HepG2 (cell line): ENCODE measurements around the gene UNKL. TPM values are rescaled to one million over a fixed set of nuclear protein-coding genes. Genes with fewer than 3 reads are reported as not detected.

Experiments
- AGO1 ChIP-seq: fragments of 200-400 bp; formaldehyde crosslinking; IDR thresholded peaks from 2 replicates; pipeline ENCODE4 v1.6.1; 2017; ENCODE audit warnings: mild to moderate bottlenecking, low read depth, low read length, moderate library complexity; ENCODE audit not compliant: poor library complexity, severe bottlenecking
- DZIP1 ChIP-seq: sonication (generic); formaldehyde crosslinking; IDR thresholded peaks from 2 replicates; pipeline ENCODE4 v1.5.0; 2020; ENCODE audit warnings: mild to moderate bottlenecking, missing genetic modification reagents
- EEA1 ChIP-seq: sonication (generic); formaldehyde crosslinking; IDR thresholded peaks from 2 replicates; pipeline ENCODE4 v1.5.1; 2020; ENCODE audit warnings: mild to moderate bottlenecking, missing genetic modification reagents, borderline replicate concordance
- FOXP1 ChIP-seq, 2 experiments: fragments of 450-650 bp in 1 of 2; IDR thresholded peaks; 2 replicates each; pipeline ENCODE4 v1.6.1; 2017 to 2018; ENCODE audit warnings: antibody characterized with exemption in 1 of 2
- MED8 ChIP-seq: sonication (generic); formaldehyde crosslinking; IDR thresholded peaks from 2 replicates; pipeline ENCODE4 v1.8.1; 2023; ENCODE audit warnings: mild to moderate bottlenecking, missing genetic modification reagents; ENCODE audit not compliant: insufficient replicate concordance
- MEIS1 ChIP-seq: sonication (generic); formaldehyde crosslinking; IDR thresholded peaks from 2 replicates; pipeline ENCODE4 v1.9.0; 2021; ENCODE audit warnings: mild to moderate bottlenecking, missing genetic modification reagents, moderate library complexity, borderline replicate concordance
- PATZ1 ChIP-seq: sonication (generic); formaldehyde crosslinking; IDR thresholded peaks from 2 replicates; pipeline ENCODE4 v1.4.0; 2020; ENCODE audit warnings: missing genetic modification reagents
- PAXIP1 ChIP-seq: sonication (generic); formaldehyde crosslinking; conservative IDR thresholded peaks from 2 replicates; pipeline ENCODE4 v1.4.0; 2020; ENCODE audit warnings: mild to moderate bottlenecking, missing genetic modification reagents, moderate library complexity
- RFX3 ChIP-seq: IDR thresholded peaks from 2 replicates; pipeline ENCODE4 v1.6.1; 2016; ENCODE audit warnings: missing biosample characterization, missing genetic modification reagents
- RXRB ChIP-seq: IDR thresholded peaks from 2 replicates; pipeline ENCODE4 v1.6.1; 2016; ENCODE audit warnings: borderline replicate concordance, missing genetic modification reagents, missing compliant biosample characterization
- SAP130 ChIP-seq: IDR thresholded peaks from 2 replicates; pipeline ENCODE4 v1.6.1; 2016; ENCODE audit warnings: low read depth
- SP4 ChIP-seq: sonication (generic); formaldehyde crosslinking; IDR thresholded peaks from 2 replicates; pipeline ENCODE4 v1.8.1; 2023; ENCODE audit warnings: mild to moderate bottlenecking, missing genetic modification reagents
- THAP11 ChIP-seq: IDR thresholded peaks from 2 replicates; pipeline ENCODE4 v1.6.1; 2016; ENCODE audit warnings: missing biosample characterization, missing genetic modification reagents
- YEATS2 ChIP-seq: sonication (generic); formaldehyde crosslinking; IDR thresholded peaks from 2 replicates; pipeline ENCODE4 v1.4.0; 2020; ENCODE audit warnings: missing genetic modification reagents, borderline replicate concordance
- ZC3H13 ChIP-seq: sonication (generic); formaldehyde crosslinking; IDR thresholded peaks from 2 replicates; pipeline ENCODE4 v1.8.1; 2023; ENCODE audit warnings: mild to moderate bottlenecking, missing genetic modification reagents, moderate library complexity
- ZSCAN9 ChIP-seq: IDR thresholded peaks from 2 replicates; pipeline ENCODE4 v1.6.1; 2016; ENCODE audit warnings: borderline replicate concordance
- polyA plus RNA-seq, 8 experiments: library from polyadenylated mRNA; depleted of rRNA in 3 of 8; stranded (reverse) in 7 of 8; unstranded in 1 of 8; fragments of >200 nt; fragmentation: Illumina TruSeq in 4 of 8; extraction: Trizol in 4 of 8; gene quantifications; 2 replicates each; pipeline versions ENCODE4 v1.2.1 to v1.2.3, GENCODE V29; 2011 to 2016; ENCODE audit warnings: low read depth in 4 of 8, missing spikeins in 1 of 8, mixed read lengths in 1 of 8; ENCODE audit not compliant: insufficient read depth in 1 of 8
- total RNA-seq, 5 experiments: library from RNA; depleted of rRNA; stranded (reverse); fragments of >200 nt; fragmentation: Illumina TruSeq; extraction: Trizol; gene quantifications; 2 replicates each; pipeline ENCODE4 v1.2.3, GENCODE V29; 2016; ENCODE audit warnings: low read depth in 1 of 5

UNKL gene
- total and polyA plus RNA-seq, 2 of the 13 experiments (the other 11 are each of a cell fraction or from before 2014, with no cell fraction given), result 10.4 to 17.6 TPM

GRCh38 chr16:1435921-1436697 lies 21.6 kb upstream of the UNKL start (continued):
- peak; percentile 45; the same call in 1 of the 2 replicates for TF ChIP-seq THAP11 (CRISPR knock-in tag)
- no peak for TF ChIP-seq FOXP1 (IDR thresholded peaks at IDR 0.05)
- no peak for TF ChIP-seq FOXP1 (CRISPR knock-in tag; IDR thresholded peaks at IDR 0.05)
- no peak for TF ChIP-seq MED8 (CRISPR knock-in tag)
- no peak for TF ChIP-seq MEIS1 (CRISPR knock-in tag)
- peak; percentile 2; the same call in 1 of the 2 replicates for TF ChIP-seq SP4 (CRISPR knock-in tag)
- TF ChIP-seq EEA1 (CRISPR knock-in tag), result no peak
- TF ChIP-seq ZC3H13 (CRISPR knock-in tag), result no peak
- peak; percentile 15; the same call in 1 of the 2 replicates for TF ChIP-seq PATZ1
- TF ChIP-seq AGO1, result no peak
- no peak for TF ChIP-seq RFX3 (CRISPR knock-in tag)
- TF ChIP-seq PAXIP1, result peak; percentile 30; the same call in 1 of the 2 replicates
- TF ChIP-seq YEATS2 (CRISPR knock-in tag), result 0 out of 2 replicates have a peak, but pooled peaks have one; percentile 29
- peak; percentile 49 for TF ChIP-seq SAP130 (CRISPR knock-in tag)
- peak; percentile 48; the same call in 1 of the 2 replicates for TF ChIP-seq RXRB (CRISPR knock-in tag)
- TF ChIP-seq ZSCAN9 (CRISPR knock-in tag), result no peak
- peak; percentile 68 for TF ChIP-seq DZIP1 (CRISPR knock-in tag)
